Measurements from ENCODE around the gene SLMAP.

Gene SLMAP

GRCh38 chr3:57730682-57731081 is 25.4 kb upstream of the SLMAP start:
- Histone ChIP-seq H3K9ac (ENCODE audit: low read depth in 1 of 2, low read length in 2 of 2) (no peak overlapping the region), H3K4me3 (ENCODE audit: low read length in 2 of 2) (no peak overlapping the region), H3K4me1 (ENCODE audit: control insufficient read depth in 2 of 2, insufficient read depth in 2 of 2, low read length in 2 of 2) (no peaks in the 10 kb centered on the region), H3K36me3 (ENCODE audit: control insufficient read depth in 2 of 2, insufficient read depth in 2 of 2, low read length in 2 of 2) (no peaks in the 10 kb centered on the region), H3K9me3 (ENCODE audit: control insufficient read depth in 2 of 2, low read length in 2 of 2) (no peaks in the 10 kb centered on the region), H3K27ac (ENCODE audit: low read depth in 2 of 2, low read length in 2 of 2) (no peak overlapping the region), H3K27me3 (ENCODE audit: control insufficient read depth in 2 of 2, insufficient read depth in 2 of 2, low read length in 2 of 2) (no peaks in the 10 kb centered on the region)

- Histone ChIP-seq H3K36me3 (ENCODE audit: control insufficient read depth in 2 of 2, insufficient read depth in 2 of 2, low read length in 2 of 2) (no peaks in the 10 kb centered on the region), H3K27ac (ENCODE audit: low read depth in 2 of 2, low read length in 2 of 2) (no peak overlapping the region), H3K4me3 (ENCODE audit: low read length in 2 of 2) (no peak overlapping the region), H3K9me3 (ENCODE audit: control insufficient read depth in 2 of 2, low read length in 2 of 2) (no peaks in the 10 kb centered on the region), H3K9ac (ENCODE audit: low read depth in 1 of 2, low read length in 2 of 2) (no peak overlapping the region), H3K4me1 (ENCODE audit: control insufficient read depth in 2 of 2, insufficient read depth in 2 of 2, low read length in 2 of 2) (no peaks in the 10 kb centered on the region), H3K27me3 (ENCODE audit: control insufficient read depth in 2 of 2, insufficient read depth in 2 of 2, low read length in 2 of 2) (no peaks in the 10 kb centered on the region)
These were observed 24.8 kb upstream of the SLMAP start for GRCh38 chr3:57731311-57731710.

GRCh38 chr3:57733790-57734189 is 22.3 kb upstream of the SLMAP start:
- H3K36me3 ChIP-seq (ENCODE audit: control insufficient read depth in 2 of 2, insufficient read depth in 2 of 2, low read length in 2 of 2) = no peaks in the 10 kb centered on the region
- no peak overlapping the region for H3K9ac ChIP-seq (ENCODE audit: low read depth in 1 of 2, low read length in 2 of 2)
- no peak overlapping the region for H3K27ac ChIP-seq (ENCODE audit: low read depth in 2 of 2, low read length in 2 of 2)
- no peak overlapping the region for H3K4me3 ChIP-seq (ENCODE audit: low read length in 2 of 2)
- H3K9me3 ChIP-seq (ENCODE audit: control insufficient read depth in 2 of 2, low read length in 2 of 2) = no peaks in the 10 kb centered on the region
- no peaks in the 10 kb centered on the region for H3K27me3 ChIP-seq (ENCODE audit: control insufficient read depth in 2 of 2, insufficient read depth in 2 of 2, low read length in 2 of 2)
- H3K4me1 ChIP-seq (ENCODE audit: control insufficient read depth in 2 of 2, insufficient read depth in 2 of 2, low read length in 2 of 2) = no peaks in the 10 kb centered on the region

GRCh38 chr3:57735405-57735804 is 20.7 kb upstream of the SLMAP start:
- no peak overlapping the region for H3K27ac ChIP-seq (ENCODE audit: low read depth in 2 of 2, low read length in 2 of 2)
- H3K27me3 ChIP-seq (ENCODE audit: control insufficient read depth in 2 of 2, insufficient read depth in 2 of 2, low read length in 2 of 2) = no peaks in the 10 kb centered on the region

GRCh38 chr3:57737840-57738239 is 18.3 kb upstream of the SLMAP start:
- no peak overlapping the region for H3K4me3 ChIP-seq (ENCODE audit: low read length in 2 of 2)
- no peak overlapping the region for H3K9ac ChIP-seq (ENCODE audit: low read depth in 1 of 2, low read length in 2 of 2)

More at GRCh38 chr3:57735405-57735804, 20.7 kb upstream of the SLMAP start:
- H3K9me3 ChIP-seq (ENCODE audit: control insufficient read depth in 2 of 2, low read length in 2 of 2) = no peaks in the 10 kb centered on the region
- no peak overlapping the region for H3K9ac ChIP-seq (ENCODE audit: low read depth in 1 of 2, low read length in 2 of 2)
- no peaks in the 10 kb centered on the region for H3K36me3 ChIP-seq (ENCODE audit: control insufficient read depth in 2 of 2, insufficient read depth in 2 of 2, low read length in 2 of 2)
- no peaks in the 10 kb centered on the region for H3K4me1 ChIP-seq (ENCODE audit: control insufficient read depth in 2 of 2, insufficient read depth in 2 of 2, low read length in 2 of 2)
- H3K4me3 ChIP-seq (ENCODE audit: low read length in 2 of 2) = no peak overlapping the region

GRCh38 chr3:57738391-57738790 is 17.7 kb upstream of the SLMAP start:
- no peaks in the 10 kb centered on the region for H3K27me3 ChIP-seq (ENCODE audit: control insufficient read depth in 2 of 2, insufficient read depth in 2 of 2, low read length in 2 of 2)
- H3K27ac ChIP-seq (ENCODE audit: low read depth in 2 of 2, low read length in 2 of 2) = no peak overlapping the region
- no peak overlapping the region for H3K4me3 ChIP-seq (ENCODE audit: low read length in 2 of 2)
- H3K9me3 ChIP-seq (ENCODE audit: control insufficient read depth in 2 of 2, low read length in 2 of 2) = no peaks in the 10 kb centered on the region
- H3K36me3 ChIP-seq (ENCODE audit: control insufficient read depth in 2 of 2, insufficient read depth in 2 of 2, low read length in 2 of 2) = no peaks in the 10 kb centered on the region
- no peak overlapping the region for H3K9ac ChIP-seq (ENCODE audit: low read depth in 1 of 2, low read length in 2 of 2)
- no peaks in the 10 kb centered on the region for H3K4me1 ChIP-seq (ENCODE audit: control insufficient read depth in 2 of 2, insufficient read depth in 2 of 2, low read length in 2 of 2)

More at GRCh38 chr3:57737840-57738239, 18.3 kb upstream of the SLMAP start:
- Histone ChIP-seq H3K36me3 (ENCODE audit: control insufficient read depth in 2 of 2, insufficient read depth in 2 of 2, low read length in 2 of 2) (no peaks in the 10 kb centered on the region), H3K4me1 (ENCODE audit: control insufficient read depth in 2 of 2, insufficient read depth in 2 of 2, low read length in 2 of 2) (no peaks in the 10 kb centered on the region), H3K9me3 (ENCODE audit: control insufficient read depth in 2 of 2, low read length in 2 of 2) (no peaks in the 10 kb centered on the region), H3K27me3 (ENCODE audit: control insufficient read depth in 2 of 2, insufficient read depth in 2 of 2, low read length in 2 of 2) (no peaks in the 10 kb centered on the region), H3K27ac (ENCODE audit: low read depth in 2 of 2, low read length in 2 of 2) (no peak overlapping the region)

GRCh38 chr3:57740027-57740426 is 16.1 kb upstream of the SLMAP start:
- Histone ChIP-seq H3K4me3 (ENCODE audit: low read length in 2 of 2) (no peak overlapping the region), H3K36me3 (ENCODE audit: control insufficient read depth in 2 of 2, insufficient read depth in 2 of 2, low read length in 2 of 2) (no peaks in the 10 kb centered on the region), H3K27me3 (ENCODE audit: control insufficient read depth in 2 of 2, insufficient read depth in 2 of 2, low read length in 2 of 2) (no peaks in the 10 kb centered on the region), H3K9ac (ENCODE audit: low read depth in 1 of 2, low read length in 2 of 2) (no peak overlapping the region), H3K9me3 (ENCODE audit: control insufficient read depth in 2 of 2, low read length in 2 of 2) (no peaks in the 10 kb centered on the region), H3K4me1 (ENCODE audit: control insufficient read depth in 2 of 2, insufficient read depth in 2 of 2, low read length in 2 of 2) (no peaks in the 10 kb centered on the region), H3K27ac (ENCODE audit: low read depth in 2 of 2, low read length in 2 of 2) (no peak overlapping the region)

- Histone ChIP-seq H3K27ac (ENCODE audit: low read depth in 2 of 2, low read length in 2 of 2) (no peak overlapping the region), H3K9ac (ENCODE audit: low read depth in 1 of 2, low read length in 2 of 2) (no peak overlapping the region), H3K27me3 (ENCODE audit: control insufficient read depth in 2 of 2, insufficient read depth in 2 of 2, low read length in 2 of 2) (no peaks in the 10 kb centered on the region), H3K4me3 (ENCODE audit: low read length in 2 of 2) (no peak overlapping the region), H3K36me3 (ENCODE audit: control insufficient read depth in 2 of 2, insufficient read depth in 2 of 2, low read length in 2 of 2) (no peaks in the 10 kb centered on the region), H3K4me1 (ENCODE audit: control insufficient read depth in 2 of 2, insufficient read depth in 2 of 2, low read length in 2 of 2) (no peaks in the 10 kb centered on the region), H3K9me3 (ENCODE audit: control insufficient read depth in 2 of 2, low read length in 2 of 2) (no peaks in the 10 kb centered on the region)
These were observed 12.6 kb upstream of the SLMAP start for GRCh38 chr3:57743496-57743895.

- no peak overlapping the region for H3K9ac ChIP-seq (ENCODE audit: low read depth in 1 of 2, low read length in 2 of 2)
- H3K27me3 ChIP-seq (ENCODE audit: control insufficient read depth in 2 of 2, insufficient read depth in 2 of 2, low read length in 2 of 2) = no peaks in the 10 kb centered on the region
- no peak overlapping the region for H3K4me3 ChIP-seq (ENCODE audit: low read length in 2 of 2)
- no peak overlapping the region for H3K27ac ChIP-seq (ENCODE audit: low read depth in 2 of 2, low read length in 2 of 2)
- H3K4me1 ChIP-seq (ENCODE audit: control insufficient read depth in 2 of 2, insufficient read depth in 2 of 2, low read length in 2 of 2) = no peaks in the 10 kb centered on the region
- no peaks in the 10 kb centered on the region for H3K36me3 ChIP-seq (ENCODE audit: control insufficient read depth in 2 of 2, insufficient read depth in 2 of 2, low read length in 2 of 2)
- no peaks in the 10 kb centered on the region for H3K9me3 ChIP-seq (ENCODE audit: control insufficient read depth in 2 of 2, low read length in 2 of 2)
These were observed 11.0 kb upstream of the SLMAP start for GRCh38 chr3:57745101-57745500.

GRCh38 chr3:57746156-57747010 is 9.7 kb upstream of the SLMAP start:
- no peaks in the 10 kb centered on the region for H3K4me1 ChIP-seq (ENCODE audit: control insufficient read depth in 2 of 2, insufficient read depth in 2 of 2, low read length in 2 of 2)
- H3K9ac ChIP-seq (ENCODE audit: low read depth in 1 of 2, low read length in 2 of 2) = no peak overlapping the region
- no peaks in the 10 kb centered on the region for H3K9me3 ChIP-seq (ENCODE audit: control insufficient read depth in 2 of 2, low read length in 2 of 2)
- H3K4me3 ChIP-seq (ENCODE audit: low read length in 2 of 2) = no peak overlapping the region
- H3K27ac ChIP-seq (ENCODE audit: low read depth in 2 of 2, low read length in 2 of 2) = no peak overlapping the region
- no peaks in the 10 kb centered on the region for H3K36me3 ChIP-seq (ENCODE audit: control insufficient read depth in 2 of 2, insufficient read depth in 2 of 2, low read length in 2 of 2)
- no peaks in the 10 kb centered on the region for H3K27me3 ChIP-seq (ENCODE audit: control insufficient read depth in 2 of 2, insufficient read depth in 2 of 2, low read length in 2 of 2)
